HG03064 (cell line): ENCODE results near the gene SPRY2.
"Not testable (repeated sequence)": the region's sequence is repeated elsewhere in the genome, so short reads cannot be mapped to it uniquely, and the experiment has no call there.

ENCODE experiments used
- ATAC-seq: cut with Tn5 transposase; IDR thresholded peaks from one replicate; pipeline ENCODE4 v1.9.1; 2021; ENCODE audit warnings: low read depth; ENCODE audit not compliant: unreplicated experiment

The SPRY2 gene

GRCh38 chr13:80355496-80356094 lies 14.7 kb upstream of the SPRY2 start:
- ATAC-seq, result not testable (repeated sequence)

- ATAC-seq, result no peak
Measured at GRCh38 chr13:80348750-80349149, 7.8 kb upstream of the SPRY2 start.

DNA sequence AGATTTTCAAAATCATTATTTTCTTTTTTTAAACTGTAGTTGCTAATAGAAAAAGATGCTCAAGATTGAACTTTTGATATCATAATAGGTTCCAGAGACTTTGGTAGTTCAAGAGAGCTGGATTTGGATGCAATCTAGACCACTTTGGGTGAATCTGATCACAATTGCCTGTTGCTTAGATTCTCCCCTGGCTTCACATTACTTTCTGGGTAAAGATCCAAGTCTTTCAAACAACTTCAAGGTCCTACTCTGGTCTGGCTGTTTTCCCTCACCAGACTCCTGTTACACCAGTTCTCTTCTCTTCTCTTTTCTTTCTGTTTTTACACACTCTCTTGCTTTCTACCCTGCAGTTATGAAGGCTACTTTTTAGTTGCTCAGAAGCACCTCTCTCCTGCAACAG lies 7.4 kb upstream of the SPRY2 start:
- ATAC-seq, result no peak

DNA sequence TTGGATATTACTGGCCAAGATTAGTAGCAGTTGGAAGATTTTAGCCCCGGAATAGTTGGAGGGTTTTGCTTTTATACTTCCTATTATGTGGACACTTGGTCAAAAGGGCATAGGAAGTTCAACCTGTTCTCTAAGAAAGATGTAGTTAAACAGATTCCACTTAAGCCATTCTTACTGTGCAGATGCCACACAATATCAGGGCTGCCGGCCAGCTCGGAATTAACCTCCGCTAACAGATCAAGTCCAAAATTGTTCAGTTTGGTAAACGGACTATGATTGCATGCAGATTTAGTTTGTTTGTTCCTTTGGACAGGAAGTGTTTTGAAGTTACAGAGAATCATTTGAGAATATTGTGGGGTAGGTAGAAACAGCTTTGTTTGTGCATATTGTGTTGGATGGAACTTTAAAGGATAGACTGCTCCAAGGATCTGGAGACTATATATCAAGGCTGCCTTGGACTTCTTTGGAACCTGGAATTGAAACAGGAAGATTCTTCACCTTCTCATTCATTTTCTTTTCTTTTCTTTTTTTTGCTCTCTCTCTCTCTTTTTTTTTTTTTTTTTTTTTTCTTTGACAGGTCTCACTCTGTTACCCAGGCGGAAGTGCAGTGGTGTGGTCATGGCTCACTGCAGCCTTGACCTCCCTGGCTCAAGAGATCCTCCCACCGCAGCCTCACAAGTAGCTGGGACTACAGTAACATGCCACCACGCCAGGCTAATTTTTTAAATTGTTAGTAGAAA lies 5.0 kb upstream of the SPRY2 start:
- ATAC-seq, result no peak

GRCh38 chr13:80344032-80344431 lies 3.1 kb upstream of the SPRY2 start:
- not testable (repeated sequence) for ATAC-seq

- peak; percentile 56 for ATAC-seq
Measured at GRCh38 chr13:80342471-80343371, 1.8 kb upstream of the SPRY2 start.

DNA sequence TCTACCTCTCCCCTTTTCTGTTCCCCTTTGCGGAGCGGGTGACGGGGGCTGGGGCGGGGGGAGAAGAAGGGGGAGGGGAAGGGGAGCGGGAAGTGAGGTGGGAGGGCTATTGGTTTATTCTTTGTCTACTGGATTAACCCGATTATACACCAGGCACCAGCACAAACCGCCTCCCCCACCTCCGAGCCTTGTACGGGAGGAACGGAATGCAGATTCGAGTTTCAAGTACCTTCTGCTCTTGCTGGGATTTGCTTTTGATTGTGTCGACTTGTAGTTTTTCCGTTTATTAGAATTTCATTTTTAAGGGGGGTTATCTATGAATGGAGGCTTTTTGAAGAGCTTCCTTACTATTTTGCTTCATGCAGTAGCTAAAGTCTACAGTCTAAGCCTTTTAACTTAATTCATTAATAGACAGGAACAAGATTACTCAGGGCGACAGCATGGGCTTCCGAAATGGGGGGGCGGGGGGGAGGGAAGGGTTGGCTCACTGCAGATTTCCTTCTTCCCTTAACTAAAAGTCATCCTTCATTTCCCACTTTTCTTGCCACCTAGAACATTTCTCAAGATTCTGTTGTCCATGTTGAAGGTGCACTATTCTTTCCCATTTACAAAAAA lies 937 bp upstream of the SPRY2 start:
- no peak for ATAC-seq

GRCh38 chr13:80340651-80341100 lies 250 bp downstream of the SPRY2 start:
- peak; percentile 25 for ATAC-seq

DNA sequence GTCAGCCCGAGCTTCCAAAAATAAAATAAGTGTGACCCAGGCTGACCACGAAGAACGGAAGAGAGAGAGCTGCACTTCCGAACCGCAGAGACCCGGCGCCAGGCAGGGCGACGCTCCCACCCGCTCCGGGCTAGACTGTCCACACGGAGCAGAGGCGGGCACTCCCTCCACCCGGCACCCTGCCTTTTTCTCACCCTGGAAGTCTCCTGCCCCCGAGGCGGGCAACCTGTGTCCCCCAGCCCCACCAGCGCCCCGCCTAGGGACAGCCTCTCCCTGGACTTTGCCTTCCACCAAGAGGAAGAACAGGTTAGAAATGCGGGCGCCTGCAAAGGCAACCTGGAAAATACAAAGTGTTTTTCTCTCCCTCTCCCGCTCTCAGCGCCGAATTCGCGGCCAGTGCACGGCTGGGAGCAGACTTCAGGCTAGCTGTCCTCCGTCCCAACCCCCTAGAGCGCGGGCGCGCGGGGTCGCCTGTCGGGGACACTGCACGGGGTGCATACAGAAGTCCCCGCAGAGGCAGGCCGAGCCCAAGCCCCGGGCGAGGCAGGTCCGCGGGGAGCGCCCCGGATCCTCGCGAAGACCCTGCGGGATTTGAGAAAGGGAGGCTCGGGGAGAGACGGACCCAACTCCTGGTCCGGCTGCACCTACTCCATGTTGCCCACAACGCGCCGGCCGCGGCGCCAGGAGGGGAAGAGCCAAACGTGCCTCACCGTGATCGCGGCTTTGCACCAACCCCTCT lies 845 bp downstream of the SPRY2 start:
- no peak for ATAC-seq

DNA sequence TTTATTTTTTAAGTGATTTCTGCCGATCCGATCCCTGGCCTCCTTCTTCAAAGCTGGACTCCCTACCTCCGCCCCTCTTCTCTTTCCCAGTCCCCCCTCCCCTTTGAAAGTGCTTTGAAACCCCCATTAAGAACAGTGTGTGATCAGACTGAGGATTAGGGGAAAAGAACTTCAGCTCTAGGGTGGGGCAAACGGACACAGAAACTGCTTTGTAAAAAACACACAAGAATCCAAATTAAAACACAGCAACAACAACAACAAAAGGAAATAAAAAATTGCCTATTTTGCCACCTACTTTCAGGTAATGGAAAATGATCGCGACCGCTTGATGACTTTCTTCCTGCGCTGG lies 1.4 kb downstream of the SPRY2 start:
- ATAC-seq, result no peak

DNA sequence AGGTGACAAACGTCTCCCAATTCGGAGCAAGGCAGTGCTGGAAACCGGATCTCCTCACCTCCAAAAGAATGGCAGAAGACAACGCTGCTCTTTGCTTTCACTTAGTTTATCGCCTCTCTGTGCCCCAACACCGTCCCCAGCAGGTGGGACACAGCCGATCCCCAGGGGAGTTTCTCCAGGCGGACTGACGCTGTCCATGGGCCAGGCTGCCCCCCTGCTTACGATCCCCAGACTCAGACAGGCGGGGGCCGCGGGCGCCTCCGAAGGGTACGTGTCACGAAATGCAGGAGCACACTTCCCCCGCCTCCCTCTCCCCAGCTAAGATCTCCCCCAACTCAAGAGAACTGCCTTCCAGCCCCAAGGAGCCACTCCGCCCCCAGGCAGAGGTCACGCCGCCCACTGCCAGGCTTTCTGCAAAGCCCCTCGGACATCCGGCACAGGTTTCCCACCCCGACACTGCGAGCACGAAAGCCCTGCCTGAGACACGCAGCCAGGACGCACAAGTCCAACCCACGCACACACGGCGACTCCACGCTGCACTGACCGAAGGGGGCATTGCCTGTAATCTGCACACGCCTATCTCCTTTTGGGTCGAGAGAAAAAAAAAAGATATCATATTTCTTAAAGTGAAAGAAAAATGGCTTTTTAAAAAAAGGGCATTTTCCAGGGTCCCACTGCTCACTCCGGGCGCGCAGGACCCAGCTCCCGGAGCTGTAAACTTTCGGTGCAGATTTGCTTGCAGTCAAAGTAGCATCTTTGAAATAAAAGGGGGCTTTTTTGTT lies 2.0 kb downstream of the SPRY2 start:
- no peak for ATAC-seq

DNA sequence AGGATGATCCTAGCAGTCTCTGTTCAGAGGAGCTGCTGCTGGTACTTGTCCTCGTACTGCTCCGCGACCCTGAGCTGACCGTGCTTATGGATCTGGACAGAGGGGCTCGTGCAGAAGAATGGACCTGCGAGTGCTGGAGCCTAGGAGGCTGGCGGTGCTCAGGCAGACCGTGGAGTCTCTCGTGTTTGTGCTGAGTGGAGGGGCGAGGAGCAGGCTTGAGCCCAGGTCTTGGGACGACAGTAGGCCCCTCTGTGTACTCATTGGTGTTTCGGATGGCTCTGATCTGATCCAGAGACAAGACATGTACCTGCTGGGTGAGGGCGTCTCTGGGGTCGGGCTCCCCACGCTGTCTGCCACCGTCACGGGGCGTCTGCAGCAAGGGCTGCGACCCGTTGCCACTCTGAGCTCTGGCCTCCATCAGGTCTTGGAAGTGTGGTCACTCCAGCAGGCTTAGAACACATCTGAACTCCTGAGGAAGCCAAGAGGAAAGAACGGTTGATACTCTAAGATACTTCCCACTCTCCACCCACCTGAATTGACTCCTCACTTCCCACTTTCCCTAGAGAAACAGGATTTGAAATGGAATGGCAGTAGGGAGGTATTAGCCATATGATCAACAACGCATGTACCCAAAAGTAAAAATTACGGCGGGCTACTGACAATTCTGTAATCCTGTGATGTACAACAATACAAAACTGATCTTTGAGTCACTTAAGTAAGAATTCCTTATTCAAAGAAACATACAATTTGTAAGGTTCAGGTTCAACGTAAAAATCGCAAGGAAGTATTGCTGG lies 3.4 kb downstream of the SPRY2 start:
- ATAC-seq, result no peak

GRCh38 chr13:80336776-80337287 lies 4.1 kb downstream of the SPRY2 start:
- ATAC-seq, result no peak

DNA sequence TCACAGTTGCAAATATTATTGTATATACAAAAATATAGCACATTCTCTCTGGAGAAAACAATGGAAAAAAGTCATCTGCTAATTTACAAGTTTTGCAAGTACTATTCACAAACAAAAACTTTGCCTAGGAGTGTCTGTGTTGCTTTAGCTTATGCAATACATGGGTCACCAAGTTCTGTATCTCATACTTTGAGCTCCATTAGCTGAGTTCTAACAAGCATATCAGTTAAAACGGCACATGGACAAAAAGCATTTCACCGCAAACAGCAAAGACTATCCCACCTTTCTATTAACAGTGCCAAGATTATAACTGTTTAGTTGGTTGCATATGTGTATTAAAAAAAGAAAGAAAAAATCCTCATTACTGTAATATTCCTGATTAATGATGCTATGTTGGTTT lies 4.6 kb downstream of the SPRY2 start:
- no peak for ATAC-seq

- no peak for ATAC-seq
Measured at GRCh38 chr13:80334597-80335260, 6.2 kb downstream of the SPRY2 start.

GRCh38 chr13:80331984-80332383 lies 8.9 kb downstream of the SPRY2 start:
- no peak for ATAC-seq

- ATAC-seq, result no peak
Measured at GRCh38 chr13:80329250-80329649, 11.7 kb downstream of the SPRY2 start.

DNA sequence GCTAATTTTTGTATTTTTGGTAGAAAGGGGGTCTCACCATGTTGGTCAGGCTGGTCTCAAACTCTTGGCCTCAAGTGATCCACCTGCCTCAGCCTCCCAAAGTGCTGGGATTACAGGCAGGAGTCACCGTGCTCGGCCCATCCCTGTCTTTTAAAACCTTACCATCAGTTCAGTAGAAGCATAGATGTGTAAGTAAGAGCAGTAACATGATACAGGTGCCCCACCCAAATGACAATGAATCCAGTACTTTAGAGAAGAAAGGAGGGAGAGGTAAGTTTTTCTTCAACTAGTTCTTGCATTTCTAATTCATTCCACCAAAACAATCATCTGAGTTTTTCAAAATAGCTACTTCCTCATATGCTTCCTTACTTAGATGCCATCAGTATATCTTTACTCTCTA lies 21.9 kb downstream of the SPRY2 start:
- ATAC-seq, result no peak
